HEK293 (cell line): ENCODE results near the gene CTSF.

ENCODE experiments used
- CTCF ChIA-PET: fragments of 350-600 bp; formaldehyde crosslinking; extraction: SDS; loops from one replicate; lab custom pipeline; 2021; ENCODE audit warnings: antibody characterized with exemption; lab: Yijun Ruan, JAX
- POLR2A ChIA-PET: fragments of 300-600 bp; formaldehyde crosslinking; extraction: SDS; loops from one replicate; lab custom pipeline; 2020; ENCODE audit warnings: antibody characterized with exemption, inconsistent platforms; lab: Yijun Ruan, JAX
- H3K27ac ChIP-seq: fragments of 200-500 bp; sonication (Bioruptor generic); 2 replicates; pipeline ENCODE4 v1.5.1; 2014; ENCODE audit warnings: low read depth, low read length, control low read depth, inconsistent platforms; ENCODE audit errors: extremely low read depth
- H3K36me3 ChIP-seq, 2 experiments: fragments of 200-500 bp in 1 of 2; sonication (Bioruptor generic) in 1 of 2; 1 replicate in 1 of 2; 2 replicates in 1 of 2; pipeline ENCODE4 v1.5.1; 2014 to 2017; ENCODE audit warnings: inconsistent platforms in 2 of 2, low read length in 2 of 2; ENCODE audit not compliant: control insufficient read depth in 2 of 2, insufficient read depth in 1 of 2
- H3K4me1 ChIP-seq: fragments of 200-500 bp; sonication (Bioruptor generic); 2 replicates; pipeline ENCODE4 v1.5.1; 2014; ENCODE audit warnings: mild to moderate bottlenecking, low read length, inconsistent platforms; ENCODE audit not compliant: control insufficient read depth, insufficient read depth
- H3K4me3 ChIP-seq: 2 replicates; pipeline ENCODE4 v1.5.1; 2011; ENCODE audit warnings: low read depth, mild to moderate bottlenecking, control low read depth, low read length, moderate library complexity
- H3K9me3 ChIP-seq: fragments of 200-500 bp; sonication (Bioruptor generic); 2 replicates; pipeline ENCODE4 v1.5.1; 2014; ENCODE audit warnings: low read depth, low read length, inconsistent platforms; ENCODE audit not compliant: control insufficient read depth, insufficient read depth
- AEBP2 ChIP-seq: fragments of 450-650 bp; formaldehyde crosslinking; IDR thresholded peaks from 2 replicates; pipeline ENCODE4 v1.5.1; 2016; ENCODE audit warnings: missing biosample characterization, missing genetic modification characterization, borderline replicate concordance
- GLIS2 ChIP-seq: fragments of 450-650 bp; formaldehyde crosslinking; IDR thresholded peaks from 2 replicates; pipeline ENCODE4 v1.5.1; 2016; ENCODE audit warnings: missing biosample characterization, missing genetic modification characterization
- KLF17 ChIP-seq: fragments of 450-650 bp; formaldehyde crosslinking; IDR thresholded peaks from 2 replicates; pipeline ENCODE4 v1.5.1; 2016; ENCODE audit warnings: missing biosample characterization, missing genetic modification characterization
- ZBTB10 ChIP-seq: fragments of 450-650 bp; formaldehyde crosslinking; IDR thresholded peaks from 2 replicates; pipeline ENCODE4 v1.5.1; 2016; ENCODE audit warnings: missing biosample characterization, missing genetic modification characterization
- ZIC2 ChIP-seq: fragments of 450-650 bp; formaldehyde crosslinking; IDR thresholded peaks from 2 replicates; pipeline ENCODE4 v1.5.1; 2016; ENCODE audit warnings: missing biosample characterization, missing genetic modification characterization
- ZNF112 ChIP-seq: fragments of 450-650 bp; formaldehyde crosslinking; IDR thresholded peaks from 2 replicates; pipeline ENCODE4 v1.5.0; 2017; ENCODE audit warnings: missing biosample characterization, missing genetic modification characterization
- ZNF221 ChIP-seq: fragments of 450-650 bp; formaldehyde crosslinking; IDR thresholded peaks from 2 replicates; pipeline ENCODE4 v1.5.1; 2017; ENCODE audit warnings: missing biosample characterization, missing genetic modification characterization, borderline replicate concordance
- ZNF354C ChIP-seq: fragments of 450-650 bp; formaldehyde crosslinking; IDR thresholded peaks from 2 replicates; pipeline ENCODE4 v1.5.1; 2016; ENCODE audit warnings: missing biosample characterization, missing genetic modification characterization, low read depth, borderline replicate concordance
- ZNF518A ChIP-seq: fragments of 450-650 bp; formaldehyde crosslinking; conservative IDR thresholded peaks from 2 replicates; pipeline ENCODE4 v1.5.1; 2016; ENCODE audit warnings: low read depth, missing biosample characterization, missing genetic modification characterization
- ZNF555 ChIP-seq: fragments of 450-650 bp; formaldehyde crosslinking; conservative IDR thresholded peaks from 2 replicates; pipeline ENCODE4 v1.5.1; 2017; ENCODE audit warnings: missing biosample characterization, mild to moderate bottlenecking, missing genetic modification characterization, inconsistent platforms
- ZNF791 ChIP-seq: fragments of 450-650 bp; formaldehyde crosslinking; IDR thresholded peaks from 2 replicates; pipeline ENCODE4 v1.5.1; 2016; ENCODE audit warnings: missing biosample characterization, missing genetic modification characterization

CTSF gene

GRCh38 chr11:66561975-66562248 is 6.5 kb downstream of the CTSF start:
- POLR2A ChIA-PET, result interaction anchor here (2.3 kb wide), 1 partner anchor 16 kb away, joined by 9 read pairs; the partner anchor contains the start of genes ACTN3 and ZDHHC24
- Histone ChIP-seq H3K4me3 (no peak overlapping the region), H3K27ac (no peak overlapping the region), H3K9me3 (no peaks in the 10 kb centered on the region), H3K4me1 (no peaks in the 10 kb centered on the region), H3K36me3 (no peaks in the 10 kb centered on the region)
- CTCF ChIA-PET, result no interaction called here
- TF ChIP-seq ZNF791 (tag by site-specific recombination), result no peak
- no peak for TF ChIP-seq GLIS2 (tag by site-specific recombination)
- TF ChIP-seq ZNF555, result no peak
- no peak for TF ChIP-seq AEBP2 (tag by site-specific recombination)
- no peak for TF ChIP-seq ZBTB10 (tag by site-specific recombination)
- TF ChIP-seq KLF17 (tag by site-specific recombination), result no peak
- no peak for TF ChIP-seq ZNF221
- TF ChIP-seq ZNF518A (tag by site-specific recombination), result no peak
- TF ChIP-seq ZNF354C (tag by site-specific recombination), result no peak

DNA sequence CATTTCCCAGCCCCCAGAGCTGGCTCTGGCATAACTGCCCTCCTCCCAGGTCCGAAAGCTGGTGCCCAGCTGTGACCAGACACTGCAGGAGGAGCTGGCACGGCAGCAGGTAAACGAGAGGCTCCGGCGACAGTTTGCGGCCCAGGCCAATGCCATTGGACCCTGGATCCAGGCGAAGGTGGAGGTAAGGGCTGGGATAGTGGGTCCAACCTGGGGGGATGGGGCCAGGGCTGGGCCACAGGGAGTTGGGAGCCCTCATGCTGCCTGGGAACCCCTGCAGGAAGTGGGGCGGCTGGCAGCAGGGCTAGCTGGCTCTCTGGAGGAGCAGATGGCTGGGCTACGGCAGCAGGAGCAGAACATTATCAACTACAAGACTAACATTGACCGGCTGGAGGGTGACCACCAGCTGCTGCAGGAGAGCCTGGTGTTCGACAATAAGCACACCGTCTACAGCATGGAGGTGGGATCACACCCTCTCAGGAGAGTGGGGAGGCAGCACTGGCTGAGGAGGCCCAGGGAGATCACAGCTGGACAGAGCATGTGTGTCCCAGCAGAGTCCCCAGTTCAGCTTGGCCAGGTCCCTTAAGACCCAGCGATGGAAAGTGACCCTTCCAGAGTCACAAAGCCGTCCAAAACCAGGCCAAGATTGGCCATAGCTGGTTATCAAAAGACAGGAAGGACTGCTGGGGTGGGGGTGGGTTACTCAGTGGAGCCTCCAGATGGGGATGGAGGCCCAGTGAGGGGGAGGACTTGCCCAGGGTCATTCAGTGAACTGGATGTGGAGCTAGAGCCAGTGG is 7.0 kb downstream of the CTSF start:
- ChIA-PET CTCF (interaction anchor here (0.6 to 0.8 kb wide), 2 partner anchors 57 to 351 kb away, joined by 3 read pairs; no protein-coding TSS in a partner anchor), POLR2A (interaction anchor here (0.9 to 2.3 kb wide), 3 partner anchors 15 to 55 kb away, joined by 3 to 9 read pairs (median 3); partner anchors contain the start of genes ACTN3, RBM14 and ZDHHC24)
- H3K9me3 ChIP-seq, result no peaks in the 10 kb centered on the region
- no peak overlapping the region for H3K4me3 ChIP-seq
- H3K4me1 ChIP-seq, result no peaks in the 10 kb centered on the region
- no peak for TF ChIP-seq ZNF112 (tag by site-specific recombination)
- TF ChIP-seq ZIC2 (tag by site-specific recombination), result peak; percentile 23; the same call in 1 of the 2 replicates
- no peaks in the 10 kb centered on the region for H3K36me3 ChIP-seq
- no peak overlapping the region for H3K27ac ChIP-seq
